Activated naive CD8-positive, alpha-beta T cell treated with anti-CD3 and anti-CD28 coated beads, Interleukin-2, amount 50 U/mL, for 16 hours (primary cell): ENCODE measurements around the gene NGRN.
A peak's percentile ranks its signal among the peaks of the same experiment; 100 is the strongest.
"Not testable (repeated sequence)": the region's sequence is repeated elsewhere in the genome, so short reads cannot be mapped to it uniquely, and the experiment has no call there.

Experiments used
- DNase-seq: peaks from one replicate; pipeline ENCODE4 v3.0.0-alpha.2; 2020; ENCODE audit warnings: low read depth, low spot score

The NGRN gene

GRCh38 chr15:90281637-90282036, 16.2 kb downstream of the NGRN start:
- DNase-seq: not testable (repeated sequence)

GRCh38 chr15:90286678-90287077, 21.2 kb downstream of the NGRN start:
- no peak for DNase-seq

- DNase-seq: no peak
These were observed 21.6 kb downstream of the NGRN start for GRCh38 chr15:90287101-90287500.

GRCh38 chr15:90287946-90288345, 22.5 kb downstream of the NGRN start:
- DNase-seq: no peak

GRCh38 chr15:90291679-90292356, 26.3 kb downstream of the NGRN start:
- DNase-seq: no peak

- peak; percentile 18 for DNase-seq
These were observed 27.8 kb downstream of the NGRN start for GRCh38 chr15:90293040-90293810.

GRCh38 chr15:90294159-90294558, 28.7 kb downstream of the NGRN start:
- DNase-seq: no peak

GRCh38 chr15:90294601-90295269, 29.3 kb downstream of the NGRN start:
- no peak for DNase-seq

- DNase-seq: no peak
These were observed 29.8 kb downstream of the NGRN start for GRCh38 chr15:90295270-90295648.

- DNase-seq: not testable (repeated sequence)
These were observed 30.9 kb downstream of the NGRN start for GRCh38 chr15:90296316-90296884.

- DNase-seq: no peak
These were observed 31.5 kb downstream of the NGRN start for GRCh38 chr15:90297021-90297420.

GRCh38 chr15:90300541-90300940, 35.1 kb downstream of the NGRN start:
- DNase-seq: no peak

GRCh38 chr15:90300988-90301706, 35.7 kb downstream of the NGRN start:
- DNase-seq: no peak

- DNase-seq: no peak
These were observed 36.3 kb downstream of the NGRN start for GRCh38 chr15:90301707-90302300.

GRCh38 chr15:90305355-90305754, 39.9 kb downstream of the NGRN start:
- DNase-seq: not testable (repeated sequence)

- no peak for DNase-seq
These were observed 40.5 kb downstream of the NGRN start for GRCh38 chr15:90305932-90306331.

- DNase-seq: no peak
These were observed 41.1 kb downstream of the NGRN start for GRCh38 chr15:90306560-90306959.

- DNase-seq: no peak
These were observed 42.2 kb downstream of the NGRN start for GRCh38 chr15:90307661-90308060.

- no peak for DNase-seq
These were observed 43.5 kb downstream of the NGRN start for GRCh38 chr15:90309020-90309419.

GRCh38 chr15:90315278-90315982, 50.0 kb downstream of the NGRN start:
- no peak for DNase-seq

GRCh38 chr15:90316139-90316538, 50.7 kb downstream of the NGRN start:
- no peak for DNase-seq
